Right ventricle myocardium inferior (tissue), 1 donor: ENCODE measurements around the gene PDE8A. TPM values are rescaled to one million over a fixed set of nuclear protein-coding genes. Genes with fewer than 3 reads are reported as not detected.
"Not testable (repeated sequence)": the region's sequence is repeated elsewhere in the genome, so short reads cannot be mapped to it uniquely, and the experiment has no call there.

Experiments used
- ATAC-seq: fragments of 200-7000 bp; cut with Tn5 transposase; one replicate; pipeline ENCODE4 v1.9.1; 2020; ENCODE audit warnings: mild to moderate bottlenecking, moderate library complexity
- DNase-seq: peaks from one replicate; pipeline ENCODE4 v3.0.0; 2021; ENCODE audit errors: missing footprints
- intact Hi-C: fragments of 100-400 bp; cut with DNase I; formaldehyde crosslinking; loops from one replicate; pipeline ENCODE4 v1.11.0; 2022
- total RNA-seq: library from RNA; stranded (reverse); fragmentation: NEBNext Ultra II Directional; extraction: Animal tissue kit (Norgen Biotek cat#: 25700); gene quantifications from one replicate; pipeline ENCODE4 v1.2.1, GENCODE V29; 2021
- donor health status: DM: no; HTN: yes; CAD: no; lungs with severe emphysema.

PDE8A gene
- total RNA-seq, 1 donor from 2014 or later = 12.2 TPM

- DNase-seq, intact Hi-C loops, ATAC-seq: not testable (repeated sequence)
These were observed 195.4 kb downstream of the PDE8A start for GRCh38 chr15:85177042-85177515.

- intact Hi-C loops = no loop called here
- ATAC-seq (no peak), DNase-seq (no peak)
These were observed 196.7 kb downstream of the PDE8A start for GRCh38 chr15:85178308-85178707.

- DNase-seq (no peak), ATAC-seq (no peak)
- intact Hi-C loops = no loop called here
These were observed 198.0 kb downstream of the PDE8A start for GRCh38 chr15:85179700-85180099.

GRCh38 chr15:85185350-85185749 lies 203.7 kb downstream of the PDE8A start:
- DNase-seq, intact Hi-C loops: not testable (repeated sequence)

GRCh38 chr15:85188171-85188577 lies 206.5 kb downstream of the PDE8A start:
- DNase-seq, ATAC-seq, intact Hi-C loops: not testable (repeated sequence)

More at GRCh38 chr15:85185350-85185749, 203.7 kb downstream of the PDE8A start:
- ATAC-seq = not testable (repeated sequence)

Other genes starting within 250 kb of the PDE8A start
- 19.2 TPM for gene ZNF592, start 233.3 kb upstream of the PDE8A start, total RNA-seq
- gene ALPK3, start 164.5 kb upstream of the PDE8A start, total RNA-seq = 132 TPM
- gene SLC28A1, start 97.2 kb upstream of the PDE8A start, total RNA-seq = 0.24 TPM